Measurements from ENCODE around the gene CDH26.

DNA sequence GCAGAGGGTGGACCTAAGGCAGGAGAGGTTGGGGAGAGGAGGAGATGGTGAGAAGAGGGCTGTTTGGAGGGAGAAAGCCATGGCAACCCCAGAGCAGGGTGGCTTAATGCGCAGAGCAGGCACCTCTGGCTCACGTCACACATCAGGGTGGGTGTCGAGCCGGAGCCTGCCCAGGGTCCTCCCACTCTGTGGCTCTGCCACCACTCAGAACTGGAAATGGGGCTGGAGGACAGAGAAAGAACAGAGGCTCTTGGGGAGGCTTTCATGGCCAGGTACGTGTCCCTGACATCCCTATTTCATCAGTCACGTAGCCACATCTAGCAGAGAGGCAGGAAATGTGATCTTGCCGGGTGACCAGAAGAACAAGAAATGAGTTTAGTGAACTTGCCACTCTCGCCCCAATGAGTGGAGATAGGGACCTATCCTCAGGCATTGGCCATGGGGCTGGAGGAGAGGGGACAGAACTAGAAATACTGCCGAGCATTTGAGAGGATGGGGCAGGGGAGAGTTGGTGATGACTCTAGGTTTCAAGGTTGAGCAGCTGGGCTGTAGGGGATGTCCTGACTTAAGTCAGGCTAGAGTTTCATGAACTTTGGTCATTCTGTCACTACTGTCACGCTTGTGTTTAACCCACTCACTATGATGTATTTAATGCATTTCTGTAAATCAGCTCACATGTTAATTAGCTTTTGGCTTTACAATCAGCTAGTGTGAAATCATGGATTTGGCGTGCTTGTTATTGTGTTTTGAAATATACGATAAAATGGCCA lies 52.7 kb downstream of the CDH26 start:
- TF ChIP-seq, protein P1, sequence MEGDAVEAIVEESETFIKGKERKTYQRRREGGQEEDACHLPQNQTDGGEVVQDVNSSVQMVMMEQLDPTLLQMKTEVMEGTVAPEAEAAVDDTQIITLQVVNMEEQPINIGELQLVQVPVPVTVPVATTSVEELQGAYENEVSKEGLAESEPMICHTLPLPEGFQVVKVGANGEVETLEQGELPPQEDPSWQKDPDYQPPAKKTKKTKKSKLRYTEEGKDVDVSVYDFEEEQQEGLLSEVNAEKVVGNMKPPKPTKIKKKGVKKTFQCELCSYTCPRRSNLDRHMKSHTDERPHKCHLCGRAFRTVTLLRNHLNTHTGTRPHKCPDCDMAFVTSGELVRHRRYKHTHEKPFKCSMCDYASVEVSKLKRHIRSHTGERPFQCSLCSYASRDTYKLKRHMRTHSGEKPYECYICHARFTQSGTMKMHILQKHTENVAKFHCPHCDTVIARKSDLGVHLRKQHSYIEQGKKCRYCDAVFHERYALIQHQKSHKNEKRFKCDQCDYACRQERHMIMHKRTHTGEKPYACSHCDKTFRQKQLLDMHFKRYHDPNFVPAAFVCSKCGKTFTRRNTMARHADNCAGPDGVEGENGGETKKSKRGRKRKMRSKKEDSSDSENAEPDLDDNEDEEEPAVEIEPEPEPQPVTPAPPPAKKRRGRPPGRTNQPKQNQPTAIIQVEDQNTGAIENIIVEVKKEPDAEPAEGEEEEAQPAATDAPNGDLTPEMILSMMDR (IDR thresholded peaks at IDR 0.05), result no peak
- TF ChIP-seq ZFX (IDR thresholded peaks at IDR 0.05; ENCODE audit: borderline replicate concordance), result no peak

All from 22Rv1 (cell line).